ENCODE results near the gene ERH. TPM values are rescaled to one million over a fixed set of nuclear protein-coding genes. Genes with fewer than 3 reads are reported as not detected.
A peak's percentile ranks its signal among the peaks of the same experiment; 100 is the strongest.

The ERH gene
- 100 to 1,000 TPM in 1 of 2 donors, 10 to 100 TPM in 1; 68.5 to 111 TPM for total RNA-seq

- peaks cover 7% of the 10 kb centered on the region for H3K4me1 ChIP-seq (replicated peaks)
- DNase-seq (ENCODE audit: low spot score), result peak; percentile 96
- peak within 1 kb of the TSS; percentile 79 to 86 for H3K4me3 ChIP-seq
- no peaks in the 10 kb centered on the region for H3K9me3 ChIP-seq
- H3K27ac ChIP-seq, result peak within 1 kb of the TSS; percentile 87 to 91
- under 1% methylated on average over 53 of the region's 53 CpGs for WGBS
- H3K36me3 ChIP-seq, result peaks cover 0 to 16% of the 10 kb centered on the region in 2 donors
- intact Hi-C loops (cut with DNase I), result loop anchor here (1.0 kb wide), 1 partner anchor 151 kb away; no protein-coding TSS in a partner anchor
- TF ChIP-seq CTCF (IDR thresholded peaks at IDR 0.05), result peak in 1 of 4 experiments; percentile 11
- TF ChIP-seq POLR2AphosphoS5 (IDR thresholded peaks at IDR 0.05), result peak; percentile 93
- TF ChIP-seq POLR2A (IDR thresholded peaks at IDR 0.05), result peak; percentile 9
- H3K27me3 ChIP-seq (replicated peaks; ENCODE audit: insufficient read depth), result no peaks in the 10 kb centered on the region
Measured at GRCh38 chr14:69398053-69398817, at the start of gene ERH, which contains the start of gene SLC39A9. TSS of gene ERH (minus strand) at chr14:69398299. CDS start at chr14:69398233, 66 bp downstream. TSS of gene SLC39A9 (plus strand) at chr14:69398692. CDS start at chr14:69399370, 678 bp downstream.

DNA sequence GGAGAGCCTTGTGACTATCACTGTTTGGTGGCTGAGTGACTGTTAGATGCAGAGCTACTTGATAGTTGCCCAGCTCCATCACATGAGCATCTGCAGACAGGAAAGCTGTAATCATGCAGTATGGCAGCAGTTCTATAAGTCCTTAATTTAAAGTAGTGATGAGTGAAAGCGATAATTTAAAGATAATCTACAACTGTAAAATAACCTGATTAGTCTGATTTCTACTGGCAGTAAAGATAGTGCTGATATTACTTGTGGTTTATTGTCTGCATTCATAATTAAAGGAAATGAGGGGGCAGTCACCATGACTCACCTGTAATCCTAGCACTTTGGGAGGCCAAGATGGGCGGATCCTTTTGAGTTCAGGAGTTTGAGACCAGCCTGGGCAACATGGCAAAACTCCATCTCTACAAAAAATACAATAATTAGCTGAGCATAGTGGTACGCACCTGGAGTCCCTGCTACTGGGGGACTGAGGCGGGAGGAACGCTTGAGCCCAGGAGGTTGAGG, 45.3 kb upstream of the ERH start:
- Histone ChIP-seq H3K4me1 (replicated peaks) (no peaks in the 10 kb centered on the region), H3K36me3 (no peaks in the 10 kb centered on the region), H3K27me3 (replicated peaks; ENCODE audit: insufficient read depth) (no peaks in the 10 kb centered on the region), H3K9me3 (no peaks in the 10 kb centered on the region), H3K4me3 (no peak overlapping the region), H3K27ac (no peak overlapping the region)
- intact Hi-C loops (cut with DNase I), result no loop called here
- WGBS, result 95% methylated on average over 5 of the region's 5 CpGs
- DNase-seq (ENCODE audit: low spot score), result no peak
- TF ChIP-seq CTCF (IDR thresholded peaks at IDR 0.05) (no peak), POLR2AphosphoS5 (IDR thresholded peaks at IDR 0.05) (no peak), POLR2A (IDR thresholded peaks at IDR 0.05) (no peak)

- Histone ChIP-seq H3K9me3 (no peaks in the 10 kb centered on the region), H3K4me1 (replicated peaks) (no peaks in the 10 kb centered on the region), H3K36me3 (no peaks in the 10 kb centered on the region), H3K4me3 (no peak overlapping the region), H3K27ac (no peak overlapping the region), H3K27me3 (replicated peaks; ENCODE audit: insufficient read depth) (no peaks in the 10 kb centered on the region)
- intact Hi-C loops (cut with DNase I), result no loop called here
- TF ChIP-seq CTCF (IDR thresholded peaks at IDR 0.05) (no peak), POLR2A (IDR thresholded peaks at IDR 0.05) (no peak), POLR2AphosphoS5 (IDR thresholded peaks at IDR 0.05) (no peak)
- no peak for DNase-seq (ENCODE audit: low spot score)
- 78% methylated on average over 5 of the region's 5 CpGs for WGBS
Measured at GRCh38 chr14:69441948-69442347, 43.8 kb upstream of the ERH start.

GRCh38 chr14:69439521-69440270, 41.6 kb upstream of the ERH start:
- H3K27me3 ChIP-seq (replicated peaks; ENCODE audit: insufficient read depth), result no peaks in the 10 kb centered on the region
- 89% methylated on average over 12 of the region's 12 CpGs for WGBS
- no peak overlapping the region for H3K27ac ChIP-seq
- TF ChIP-seq CTCF (IDR thresholded peaks at IDR 0.05), result no peak
- TF ChIP-seq POLR2AphosphoS5 (IDR thresholded peaks at IDR 0.05), result no peak
- TF ChIP-seq POLR2A (IDR thresholded peaks at IDR 0.05), result no peak
- no peaks in the 10 kb centered on the region for H3K9me3 ChIP-seq
- H3K36me3 ChIP-seq, result no peaks in the 10 kb centered on the region
- intact Hi-C loops (cut with DNase I), result no loop called here
- no peaks in the 10 kb centered on the region for H3K4me1 ChIP-seq (replicated peaks)
- no peak overlapping the region for H3K4me3 ChIP-seq
- no peak for DNase-seq (ENCODE audit: low spot score)
